Mucosa of stomach (tissue), 1 donor: ENCODE results near the gene POC1B.

ENCODE experiments used
- H3K27me3 ChIP-seq: one replicate; pipeline ENCODE4 v1.7.0; 2013; ENCODE audit warnings: mild to moderate bottlenecking, low read length; ENCODE audit not compliant: control insufficient read depth, insufficient read depth
- H3K36me3 ChIP-seq: one replicate; pipeline ENCODE4 v1.7.0; 2013; ENCODE audit warnings: low read length; ENCODE audit not compliant: control insufficient read depth, insufficient read depth
- H3K4me1 ChIP-seq: one replicate; pipeline ENCODE4 v1.7.0; 2013; ENCODE audit warnings: mild to moderate bottlenecking, low read length; ENCODE audit not compliant: control insufficient read depth, insufficient read depth
- H3K4me3 ChIP-seq: one replicate; pipeline ENCODE4 v1.7.0; 2013; ENCODE audit warnings: low read length
- H3K9ac ChIP-seq: one replicate; pipeline ENCODE4 v1.7.0; 2013; ENCODE audit warnings: mild to moderate bottlenecking, low read length, moderate library complexity
- H3K9me3 ChIP-seq: one replicate; pipeline ENCODE4 v1.7.0; 2013; ENCODE audit warnings: mild to moderate bottlenecking, low read length, moderate library complexity; ENCODE audit not compliant: control insufficient read depth
- donor health status: Pancreatic carcinoma.

The POC1B gene

GRCh38 chr12:89421092-89421835 is 104.6 kb downstream of the POC1B start:
- Histone ChIP-seq H3K36me3 (no peaks in the 10 kb centered on the region), H3K4me3 (no peak overlapping the region), H3K9me3 (no peaks in the 10 kb centered on the region), H3K27me3 (no peaks in the 10 kb centered on the region), H3K4me1 (no peaks in the 10 kb centered on the region), H3K9ac (no peak overlapping the region)

- Histone ChIP-seq H3K9me3 (no peaks in the 10 kb centered on the region), H3K27me3 (no peaks in the 10 kb centered on the region)
Measured at GRCh38 chr12:89418228-89418910, 107.5 kb downstream of the POC1B start.

GRCh38 chr12:89417246-89417977 is 108.4 kb downstream of the POC1B start:
- Histone ChIP-seq H3K36me3 (no peaks in the 10 kb centered on the region), H3K9me3 (no peaks in the 10 kb centered on the region), H3K4me1 (no peaks in the 10 kb centered on the region), H3K27me3 (no peaks in the 10 kb centered on the region), H3K9ac (no peak overlapping the region), H3K4me3 (no peak overlapping the region)

More at GRCh38 chr12:89418228-89418910, 107.5 kb downstream of the POC1B start:
- Histone ChIP-seq H3K4me3 (no peak overlapping the region), H3K36me3 (no peaks in the 10 kb centered on the region), H3K9ac (no peak overlapping the region), H3K4me1 (no peaks in the 10 kb centered on the region)

- Histone ChIP-seq H3K9ac (no peak overlapping the region), H3K36me3 (no peaks in the 10 kb centered on the region), H3K9me3 (no peaks in the 10 kb centered on the region), H3K4me1 (no peaks in the 10 kb centered on the region), H3K4me3 (no peak overlapping the region), H3K27me3 (no peaks in the 10 kb centered on the region)
Measured at GRCh38 chr12:89416049-89416792, 109.6 kb downstream of the POC1B start.

GRCh38 chr12:89414851-89415250 is 111.0 kb downstream of the POC1B start:
- Histone ChIP-seq H3K4me1 (no peaks in the 10 kb centered on the region), H3K9me3 (no peaks in the 10 kb centered on the region), H3K27me3 (no peaks in the 10 kb centered on the region), H3K9ac (no peak overlapping the region), H3K36me3 (no peaks in the 10 kb centered on the region), H3K4me3 (no peak overlapping the region)

GRCh38 chr12:89414322-89414721 is 111.5 kb downstream of the POC1B start:
- Histone ChIP-seq H3K4me1 (no peaks in the 10 kb centered on the region), H3K9me3 (no peaks in the 10 kb centered on the region), H3K27me3 (no peaks in the 10 kb centered on the region), H3K9ac (no peak overlapping the region), H3K4me3 (no peak overlapping the region), H3K36me3 (no peaks in the 10 kb centered on the region)

- Histone ChIP-seq H3K36me3 (no peaks in the 10 kb centered on the region), H3K27me3 (no peaks in the 10 kb centered on the region), H3K9ac (no peak overlapping the region), H3K4me1 (no peaks in the 10 kb centered on the region), H3K4me3 (no peak overlapping the region), H3K9me3 (no peaks in the 10 kb centered on the region)
Measured at GRCh38 chr12:89413234-89413633, 112.6 kb downstream of the POC1B start.

- H3K9ac ChIP-seq, result no peak overlapping the region
- no peaks in the 10 kb centered on the region for H3K27me3 ChIP-seq
- no peak overlapping the region for H3K4me3 ChIP-seq
- no peaks in the 10 kb centered on the region for H3K4me1 ChIP-seq
- H3K36me3 ChIP-seq, result no peaks in the 10 kb centered on the region
- no peaks in the 10 kb centered on the region for H3K9me3 ChIP-seq
Measured at GRCh38 chr12:89412665-89413064, 113.2 kb downstream of the POC1B start.

GRCh38 chr12:89411846-89412245 is 114.0 kb downstream of the POC1B start:
- H3K27me3 ChIP-seq, result no peaks in the 10 kb centered on the region

GRCh38 chr12:89411234-89411633 is 114.6 kb downstream of the POC1B start:
- H3K9me3 ChIP-seq, result no peaks in the 10 kb centered on the region
- no peaks in the 10 kb centered on the region for H3K36me3 ChIP-seq
- H3K4me3 ChIP-seq, result no peak overlapping the region
- no peak overlapping the region for H3K9ac ChIP-seq
- no peaks in the 10 kb centered on the region for H3K4me1 ChIP-seq
- H3K27me3 ChIP-seq, result no peaks in the 10 kb centered on the region

More at GRCh38 chr12:89411846-89412245, 114.0 kb downstream of the POC1B start:
- Histone ChIP-seq H3K9me3 (no peaks in the 10 kb centered on the region), H3K4me1 (no peaks in the 10 kb centered on the region), H3K9ac (no peak overlapping the region), H3K36me3 (no peaks in the 10 kb centered on the region), H3K4me3 (no peak overlapping the region)

- no peaks in the 10 kb centered on the region for H3K36me3 ChIP-seq
- H3K27me3 ChIP-seq, result no peaks in the 10 kb centered on the region
- no peaks in the 10 kb centered on the region for H3K9me3 ChIP-seq
- H3K4me1 ChIP-seq, result no peaks in the 10 kb centered on the region
- H3K9ac ChIP-seq, result no peak overlapping the region
- no peak overlapping the region for H3K4me3 ChIP-seq
Measured at GRCh38 chr12:89405626-89406345, 120.1 kb downstream of the POC1B start.
